Thyroid gland (tissue), 4 donors: ENCODE data around the gene IL11. TPM values are rescaled to one million over a fixed set of nuclear protein-coding genes. Genes with fewer than 3 reads are reported as not detected.
A peak's percentile ranks its signal among the peaks of the same experiment; 100 is the strongest.
"Not testable (repeated sequence)": the region's sequence is repeated elsewhere in the genome, so short reads cannot be mapped to it uniquely, and the experiment has no call there.

ENCODE experiments used
- DNase-seq, 2 donors: peaks; one replicate each; pipeline ENCODE4 v3.0.0-alpha.2; 2019
- H3K27ac ChIP-seq, 3 donors: fragments of 200-600 bp; sonication (generic); 1 replicate in 2 of 3; 2 replicates in 1 of 3; pipeline ENCODE4 v1.5.1; 2016 to 2019; ENCODE audit warnings: mild to moderate bottlenecking in 1 of 3, moderate library complexity in 1 of 3
- H3K27me3 ChIP-seq: fragments of 200-600 bp; sonication (generic); one replicate; pipeline ENCODE4 v1.5.1; 2019
- H3K36me3 ChIP-seq, 2 donors: fragments of 200-600 bp; sonication (generic); one replicate each; pipeline ENCODE4 v1.5.1; 2016 to 2019
- H3K4me1 ChIP-seq, 2 donors: fragments of 200-600 bp; sonication (generic); one replicate each; pipeline ENCODE4 v1.5.1; 2017 to 2019
- H3K4me3 ChIP-seq, 3 donors: fragments of 200-600 bp; sonication (generic); replicated peaks in 1 of 3; 1 replicate in 2 of 3; 2 replicates in 1 of 3; pipeline ENCODE4 v1.5.1; 2016; ENCODE audit warnings: mild to moderate bottlenecking in 1 of 3
- H3K9me3 ChIP-seq: fragments of 200-600 bp; sonication (generic); one replicate; pipeline ENCODE4 v1.5.1; 2017
- CTCF ChIP-seq, 6 experiments: fragments of 200-600 bp in 3 of 6; fragments of 450-650 bp in 3 of 6; sonication (generic) in 3 of 6; IDR thresholded peaks; one replicate each; pipeline ENCODE4 v1.5.1; 2016 to 2019; ENCODE audit warnings: antibody characterized with exemption in 6 of 6, mild to moderate bottlenecking in 2 of 6, inconsistent platforms in 1 of 6, moderate library complexity in 1 of 6
- POLR2A ChIP-seq, 2 donors: fragments of 450-650 bp; IDR thresholded peaks; one replicate each; pipeline ENCODE4 v1.6.1; 2017; ENCODE audit warnings: antibody characterized with exemption in 2 of 2, mild to moderate bottlenecking in 2 of 2, moderate library complexity in 1 of 2
- WGBS, 2 donors: methylation state at CpG; one replicate each; pipeline ENCODE4 v1.1.5; 2017; 5-methylcytosine and 5-hydroxymethylcytosine counted together
- intact Hi-C: fragments of 100-400 bp; cut with DNase I; formaldehyde crosslinking; loops from one replicate; pipeline ENCODE4 v1.15.1; 2023
- total RNA-seq, 4 donors: library from RNA; depleted of rRNA; stranded (reverse); fragments of >200 nt; gene quantifications; one replicate each; pipeline ENCODE4 v1.2.3, GENCODE V29; 2016

Gene IL11
- total RNA-seq, 4 donors from 2014 or later = not detected

- Histone ChIP-seq H3K4me1 (peaks cover 14 to 18% of the 10 kb centered on the region in 2 donors), H3K4me3 (peak overlapping the region; percentile 69 to 93 (median 92)), H3K27ac (peak overlapping the region; percentile 94 to 100 (median 99)), H3K9me3 (no peaks in the 10 kb centered on the region), H3K27me3 (no peaks in the 10 kb centered on the region), H3K36me3 (peaks cover 4 to 10% of the 10 kb centered on the region in 2 donors)
- peak in 1 of 6 experiments; percentile 0 for TF ChIP-seq CTCF (IDR thresholded peaks at IDR 0.05)
- no peak for TF ChIP-seq POLR2A (IDR thresholded peaks at IDR 0.05)
- intact Hi-C loops = no loop called here
- peak; percentile 45 to 47 for DNase-seq
- 19 to 30% methylated on average over 18 to 23 of the region's 35 CpGs for WGBS, 2 donors
These were observed 36.7 kb upstream of the IL11 start for GRCh38 chr19:55406826-55407549.

- H3K4me1 ChIP-seq = peaks cover 14 to 18% of the 10 kb centered on the region in 2 donors
- H3K4me3 ChIP-seq = peak overlapping the region in 1 of 3 donors; percentile 93
- H3K36me3 ChIP-seq = peaks cover 4 to 10% of the 10 kb centered on the region in 2 donors
- no peaks in the 10 kb centered on the region for H3K27me3 ChIP-seq
- 86 to 92% methylated on average over 13 of the region's 14 CpGs for WGBS, 2 donors
- H3K9me3 ChIP-seq = no peaks in the 10 kb centered on the region
- no peak for DNase-seq
- TF ChIP-seq POLR2A (IDR thresholded peaks at IDR 0.05) (no peak), CTCF (IDR thresholded peaks at IDR 0.05) (no peak)
- no peak overlapping the region for H3K27ac ChIP-seq
- intact Hi-C loops = no loop called here
These were observed 36.0 kb upstream of the IL11 start for GRCh38 chr19:55406091-55406825.

- Histone ChIP-seq H3K4me3 (no peak overlapping the region), H3K36me3 (peaks cover 4 to 10% of the 10 kb centered on the region in 2 donors), H3K9me3 (no peaks in the 10 kb centered on the region), H3K27me3 (no peaks in the 10 kb centered on the region), H3K4me1 (peaks cover 19 to 23% of the 10 kb centered on the region in 2 donors), H3K27ac (no peak overlapping the region)
- WGBS, 2 donors = 88 to 91% methylated on average over 5 of the region's 5 CpGs
- intact Hi-C loops = no loop called here
- no peak for DNase-seq
- TF ChIP-seq CTCF (IDR thresholded peaks at IDR 0.05) (no peak), POLR2A (IDR thresholded peaks at IDR 0.05) (no peak)
These were observed 35.4 kb upstream of the IL11 start for GRCh38 chr19:55405638-55406037.

GRCh38 chr19:55402509-55402908 is 32.2 kb upstream of the IL11 start:
- intact Hi-C loops = no loop called here
- no peak for DNase-seq
- H3K36me3 ChIP-seq = peaks cover 4 to 10% of the 10 kb centered on the region in 2 donors
- WGBS, 2 donors = 77 to 83% methylated on average over 2 of the region's 2 CpGs
- H3K4me1 ChIP-seq = peaks cover 19 to 28% of the 10 kb centered on the region in 2 donors
- H3K9me3 ChIP-seq = no peaks in the 10 kb centered on the region
- no peaks in the 10 kb centered on the region for H3K27me3 ChIP-seq
- no peak overlapping the region for H3K4me3 ChIP-seq
- H3K27ac ChIP-seq = no peak overlapping the region
- TF ChIP-seq CTCF (IDR thresholded peaks at IDR 0.05) (no peak), POLR2A (IDR thresholded peaks at IDR 0.05) (no peak)

GRCh38 chr19:55401390-55401789 is 31.1 kb upstream of the IL11 start:
- DNase-seq, H3K27ac ChIP-seq, H3K9me3 ChIP-seq, H3K4me3 ChIP-seq, H3K27me3 ChIP-seq, intact Hi-C loops: not testable (repeated sequence)
- H3K4me1 ChIP-seq = peaks cover 13 to 21% of the 10 kb centered on the region in 2 donors
- 80 to 85% methylated on average over 1 to 20 of the region's 28 CpGs for WGBS, 2 donors
- H3K36me3 ChIP-seq = peaks cover 4 to 10% of the 10 kb centered on the region in 2 donors
